DMS153 (cell line): Measurements from ENCODE around the gene LAYN.
A peak's percentile ranks its signal among the peaks of the same experiment; 100 is the strongest.

Source experiments
- DNase-seq: peaks from one replicate; lab custom pipeline; 2025; lab: John Stamatoyannopoulos, UW

LAYN gene

DNA sequence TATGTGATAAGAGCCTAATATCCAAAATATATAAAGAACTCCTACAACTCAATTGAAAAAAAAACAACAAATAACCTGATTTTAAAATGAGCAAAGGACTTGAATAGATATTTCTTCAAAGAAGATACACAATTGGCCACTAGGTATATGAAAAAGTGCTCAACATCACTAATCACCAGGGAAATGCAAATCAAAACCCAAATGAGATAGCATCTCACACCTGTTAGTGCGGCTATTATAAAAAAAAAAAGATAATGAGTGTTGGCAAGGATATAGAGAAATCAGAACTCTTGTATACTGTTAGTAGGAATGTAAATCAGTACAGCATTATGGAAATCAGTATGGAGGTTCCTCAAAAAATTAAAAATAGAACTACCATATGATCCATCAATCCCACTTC lies 55.8 kb downstream of the LAYN start:
- DNase-seq = no peak

DNA sequence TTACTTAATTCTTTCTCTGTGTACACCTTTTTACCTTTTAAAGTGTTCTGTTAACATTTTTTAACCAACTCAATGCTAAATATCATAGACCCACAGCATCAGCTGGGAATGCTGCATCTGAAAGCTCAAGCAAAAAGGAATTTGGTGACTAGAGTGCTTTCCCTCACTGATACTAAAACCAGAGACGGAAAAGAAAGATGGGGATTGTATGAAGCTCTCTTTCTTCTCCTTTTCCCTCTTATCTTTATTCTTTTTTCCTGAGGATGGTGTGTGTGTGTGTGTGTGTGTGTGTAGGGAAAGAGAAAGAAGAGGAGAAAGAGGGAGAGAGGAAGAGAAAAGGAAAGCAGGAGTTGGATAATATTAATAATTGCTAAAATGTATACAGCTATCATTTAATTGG lies 57.6 kb downstream of the LAYN start:
- no peak for DNase-seq

DNA sequence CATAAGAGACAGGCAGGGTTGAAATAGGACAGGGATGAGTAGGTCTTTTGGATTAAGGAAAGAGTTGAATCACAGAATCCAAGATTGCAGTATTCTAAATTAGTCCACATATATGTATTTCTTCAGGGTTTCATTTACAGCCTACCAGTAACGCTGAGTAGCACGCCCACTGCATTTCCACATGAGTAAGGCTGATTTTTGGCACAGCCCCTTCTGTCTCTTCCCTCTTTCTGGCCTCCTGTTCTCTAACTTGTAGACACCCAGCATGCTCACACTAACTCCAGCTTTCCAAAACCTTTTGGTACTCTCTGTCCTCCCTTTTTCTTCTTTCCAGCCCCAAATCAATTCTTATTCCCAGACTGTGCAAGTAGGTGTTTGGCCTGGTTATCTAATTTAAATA lies 58.0 kb downstream of the LAYN start:
- no peak for DNase-seq

DNA sequence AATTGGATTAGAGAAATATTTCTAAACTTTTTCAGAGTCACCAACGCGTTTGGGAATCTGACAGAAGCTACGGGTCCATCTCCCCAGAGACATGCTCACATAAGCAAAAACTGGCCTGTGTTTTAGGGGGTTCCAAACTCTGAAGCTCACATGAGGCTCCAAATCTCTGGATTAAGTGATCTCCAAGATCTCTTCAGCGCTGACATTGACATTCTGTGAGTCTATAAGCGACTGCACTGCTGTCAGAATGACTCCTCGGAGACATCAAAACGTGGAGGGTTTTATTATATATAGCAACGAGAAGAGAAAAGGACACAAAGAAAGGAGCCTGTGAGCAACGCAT lies 61.1 kb downstream of the LAYN start:
- no peak for DNase-seq

DNA sequence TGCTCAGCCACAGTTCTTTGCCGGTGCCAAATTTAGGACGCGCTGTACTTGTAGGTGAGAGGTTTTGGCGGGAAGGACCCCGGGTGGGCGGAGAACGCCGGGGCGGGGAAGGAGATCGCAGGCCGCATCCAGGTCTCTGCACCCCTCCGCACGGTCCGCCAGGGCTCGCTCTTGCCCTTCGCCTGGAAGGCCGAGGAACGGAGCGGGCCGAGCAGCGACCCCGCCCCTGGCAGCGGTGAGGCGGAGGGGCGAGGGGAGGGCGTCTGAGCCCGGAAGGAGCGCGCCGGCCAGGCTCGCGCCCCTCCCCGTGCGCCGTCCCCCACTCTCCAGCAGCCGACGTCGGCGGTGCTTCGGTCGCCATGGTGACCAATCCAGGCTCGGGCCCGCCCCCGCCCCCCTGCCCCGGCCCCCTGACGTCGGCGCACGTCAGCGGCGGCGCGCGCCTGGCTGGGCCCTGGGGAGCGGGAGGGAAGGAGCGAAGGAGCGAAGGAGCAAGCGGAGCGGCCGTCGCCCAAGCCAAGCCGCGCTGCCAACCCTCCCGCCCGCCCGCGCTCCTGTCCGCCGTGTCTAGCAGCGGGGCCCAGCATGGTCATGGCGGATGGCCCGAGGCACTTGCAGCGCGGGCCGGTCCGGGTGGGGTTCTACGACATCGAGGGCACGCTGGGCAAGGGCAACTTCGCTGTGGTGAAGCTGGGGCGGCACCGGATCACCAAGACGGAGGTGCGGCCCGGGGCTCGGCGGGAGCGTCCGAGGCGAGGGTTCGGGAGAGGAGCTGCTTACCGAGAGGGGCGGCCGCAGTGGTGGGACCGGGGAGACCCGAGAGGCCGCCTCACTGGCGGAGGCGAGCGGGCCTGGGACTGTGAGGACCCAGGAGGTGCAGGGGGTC lies 61.7 kb downstream of the LAYN start, which contains the start of gene SIK2:
Gene SIK2, plus strand, starts transcription at position 471 of the 886 bp plus-strand sequence. Its CDS starts 115 bp downstream, at position 586.
- peak; percentile 94 for DNase-seq

DNA sequence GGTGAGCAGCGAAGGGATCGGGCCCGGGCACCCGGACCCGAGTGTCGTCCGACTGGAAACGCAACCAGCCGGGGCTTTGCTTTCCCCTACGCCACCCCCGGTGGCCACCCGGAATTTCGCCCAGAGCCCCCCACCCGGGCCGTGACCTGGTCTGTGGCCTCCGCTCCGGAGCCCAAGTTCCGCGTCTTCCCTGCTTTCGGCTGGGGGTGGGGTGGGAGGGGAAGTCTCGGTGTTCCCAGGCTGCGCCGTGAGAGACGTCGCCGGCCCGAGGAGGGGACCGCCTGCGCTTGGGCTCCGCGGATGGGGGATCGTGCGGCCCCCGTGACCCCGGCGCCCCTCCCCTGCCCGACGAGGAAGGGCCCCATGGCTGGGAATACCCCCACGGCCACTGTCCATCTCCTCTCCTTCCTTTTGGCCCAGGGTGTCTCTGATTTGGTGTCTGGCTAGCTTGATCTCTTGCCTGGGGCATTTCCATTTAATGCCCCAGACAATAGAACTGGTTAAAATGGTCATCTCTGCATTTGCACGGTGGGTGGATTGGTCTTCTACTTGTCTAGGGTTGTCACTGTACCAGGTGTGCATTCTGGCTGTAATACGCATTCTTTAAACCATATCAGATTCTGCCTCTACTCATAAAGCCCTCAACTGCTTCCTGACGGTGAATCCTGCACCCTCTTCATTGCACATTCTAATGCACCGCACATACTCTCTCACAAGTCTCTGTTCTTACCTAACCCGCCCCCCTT lies 62.5 kb downstream of the LAYN start:
- DNase-seq = no peak

DNA sequence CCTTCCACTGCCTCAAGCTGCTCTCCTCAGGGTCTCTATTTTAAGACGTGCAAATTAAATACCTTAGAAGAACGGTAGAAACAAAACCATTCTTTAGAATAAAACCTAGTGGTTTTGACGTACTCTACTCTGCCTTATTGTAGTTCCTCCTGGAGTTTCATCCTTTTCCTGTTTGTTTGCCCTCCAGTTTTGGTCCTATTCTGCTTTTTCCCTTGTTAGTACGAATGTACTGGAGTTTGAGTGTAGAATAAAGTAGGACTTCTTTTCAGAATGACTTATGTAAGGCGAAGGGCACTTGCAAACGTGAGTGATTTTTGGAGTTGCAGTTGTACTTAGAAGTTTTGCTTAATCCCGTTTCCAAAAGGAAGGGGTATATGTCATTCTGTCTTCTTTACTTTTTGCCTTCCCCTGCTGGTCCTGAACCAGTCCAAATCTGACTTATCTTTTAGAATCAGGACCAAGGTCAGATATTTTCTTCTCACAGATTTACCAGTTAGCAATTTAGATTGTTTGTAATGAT lies 63.2 kb downstream of the LAYN start:
- DNase-seq = no peak

DNA sequence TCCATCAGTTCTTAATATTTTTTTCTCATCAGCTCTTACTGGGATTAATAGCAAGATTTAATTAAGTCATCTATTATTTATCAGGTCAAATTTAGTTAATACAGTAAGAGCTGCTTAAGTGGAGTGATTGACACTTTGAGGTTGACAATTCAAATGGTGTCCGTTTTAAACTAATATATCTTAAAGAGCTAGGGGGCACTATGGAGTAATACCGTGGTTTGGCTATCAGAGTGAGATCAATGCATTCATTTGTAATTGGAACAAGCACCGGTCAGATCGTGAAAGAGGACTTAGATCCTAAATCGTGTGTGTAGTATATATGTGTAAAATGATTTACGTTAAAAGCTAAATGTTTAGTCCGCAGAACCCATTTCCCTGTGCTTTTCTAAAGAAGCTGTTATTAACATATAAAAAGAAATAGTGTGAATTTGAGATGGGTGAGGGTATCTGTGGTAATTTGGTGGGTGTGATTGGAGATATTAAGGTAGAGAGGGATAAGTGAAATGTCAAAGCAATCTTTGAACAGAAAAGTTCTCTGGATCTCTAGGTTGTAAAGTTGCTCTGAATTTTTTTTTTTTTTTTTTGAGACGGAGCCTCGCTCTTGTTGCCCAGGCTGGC lies 64.0 kb downstream of the LAYN start:
- peak; percentile 47 for DNase-seq

DNA sequence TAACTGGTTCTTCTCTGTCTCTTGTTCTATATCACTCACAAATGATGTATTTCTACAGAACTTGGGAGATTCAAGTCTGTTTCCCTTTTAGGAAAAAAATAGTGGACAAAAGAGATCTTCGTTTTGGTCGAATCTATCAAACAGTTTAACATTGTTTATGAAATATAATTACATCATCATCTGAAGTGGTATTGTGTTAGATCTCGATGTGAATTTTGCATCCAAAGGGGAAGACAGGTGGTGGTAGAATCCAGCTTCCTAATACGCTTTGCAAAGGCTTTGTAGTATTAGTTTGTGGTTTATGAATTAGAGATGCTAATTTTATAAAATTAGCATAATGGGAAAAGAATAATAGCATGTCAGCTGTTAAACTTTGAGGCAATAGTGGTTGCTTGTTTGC lies 65.2 kb downstream of the LAYN start:
- no peak for DNase-seq

DNA sequence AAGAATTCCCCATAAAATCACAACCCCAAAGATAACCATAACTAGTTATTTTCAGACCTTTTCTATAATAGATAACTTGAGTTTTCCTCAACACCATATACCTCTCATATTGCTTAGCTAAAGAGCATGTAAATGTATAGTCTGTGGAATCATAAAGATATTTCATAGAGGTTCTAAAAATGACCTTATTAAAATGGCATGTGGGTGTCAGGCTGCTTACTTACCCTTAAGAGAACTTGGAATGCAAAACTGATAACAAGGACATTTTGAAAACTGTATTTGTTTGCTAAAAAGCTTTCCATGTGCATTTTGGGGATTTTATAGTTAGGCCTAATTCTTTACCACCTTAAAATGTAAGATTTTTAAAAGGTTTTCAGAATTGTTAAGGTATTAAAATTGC lies 66.5 kb downstream of the LAYN start:
- DNase-seq = no peak

DNA sequence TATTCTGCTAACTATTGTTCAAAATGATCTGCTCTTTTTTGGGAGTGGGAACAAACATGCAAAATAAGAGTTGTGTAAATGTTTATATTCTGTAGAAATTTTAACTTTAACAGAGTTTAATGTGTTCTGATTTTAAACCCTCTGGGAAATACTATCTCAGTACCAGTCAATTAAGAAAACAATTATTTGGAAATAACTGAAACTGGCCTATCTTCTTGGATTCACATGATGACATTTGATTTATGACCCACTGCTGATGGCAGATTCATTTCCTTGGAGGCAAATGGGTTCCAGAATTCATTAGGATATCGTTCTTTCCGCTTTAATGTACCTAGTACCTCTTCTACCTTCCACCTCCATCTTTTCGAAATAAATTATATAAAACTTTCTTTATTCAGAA lies 67.2 kb downstream of the LAYN start:
- DNase-seq = no peak
